HEK293 (cell line): ENCODE data around the gene ZNF236.

Experiments used
- CTCF ChIA-PET: fragments of 350-600 bp; formaldehyde crosslinking; extraction: SDS; loops from one replicate; lab custom pipeline; 2021; ENCODE audit warnings: antibody characterized with exemption; lab: Yijun Ruan, JAX
- POLR2A ChIA-PET: fragments of 300-600 bp; formaldehyde crosslinking; extraction: SDS; loops from one replicate; lab custom pipeline; 2020; ENCODE audit warnings: antibody characterized with exemption, inconsistent platforms; lab: Yijun Ruan, JAX
- H3K27ac ChIP-seq: fragments of 200-500 bp; sonication (Bioruptor generic); 2 replicates; pipeline ENCODE4 v1.5.1; 2014; ENCODE audit warnings: low read depth, low read length, control low read depth, inconsistent platforms; ENCODE audit errors: extremely low read depth
- H3K36me3 ChIP-seq, 2 experiments: fragments of 200-500 bp in 1 of 2; sonication (Bioruptor generic) in 1 of 2; 1 replicate in 1 of 2; 2 replicates in 1 of 2; pipeline ENCODE4 v1.5.1; 2014 to 2017; ENCODE audit warnings: inconsistent platforms in 2 of 2, low read length in 2 of 2; ENCODE audit not compliant: control insufficient read depth in 2 of 2, insufficient read depth in 1 of 2
- H3K4me1 ChIP-seq: fragments of 200-500 bp; sonication (Bioruptor generic); 2 replicates; pipeline ENCODE4 v1.5.1; 2014; ENCODE audit warnings: mild to moderate bottlenecking, low read length, inconsistent platforms; ENCODE audit not compliant: control insufficient read depth, insufficient read depth
- H3K4me3 ChIP-seq: 2 replicates; pipeline ENCODE4 v1.5.1; 2011; ENCODE audit warnings: low read depth, mild to moderate bottlenecking, control low read depth, low read length, moderate library complexity
- H3K9me3 ChIP-seq: fragments of 200-500 bp; sonication (Bioruptor generic); 2 replicates; pipeline ENCODE4 v1.5.1; 2014; ENCODE audit warnings: low read depth, low read length, inconsistent platforms; ENCODE audit not compliant: control insufficient read depth, insufficient read depth
- ELK4 ChIP-seq: IDR thresholded peaks from 2 replicates; pipeline ENCODE4 v1.6.1; 2011; ENCODE audit warnings: mild to moderate bottlenecking, low read depth, low read length, borderline replicate concordance
- OSR2 ChIP-seq: fragments of 450-650 bp; formaldehyde crosslinking; IDR thresholded peaks from 2 replicates; pipeline ENCODE4 v1.5.1; 2016; ENCODE audit warnings: missing biosample characterization, missing genetic modification characterization
- PATZ1 ChIP-seq: fragments of 450-650 bp; formaldehyde crosslinking; IDR thresholded peaks from 2 replicates; pipeline ENCODE4 v1.5.1; 2016; ENCODE audit warnings: missing biosample characterization, missing genetic modification characterization
- TSHZ1 ChIP-seq: fragments of 450-650 bp; formaldehyde crosslinking; IDR thresholded peaks from 2 replicates; pipeline ENCODE4 v1.5.1; 2016; ENCODE audit warnings: missing biosample characterization, missing genetic modification characterization, borderline replicate concordance
- ZBTB10 ChIP-seq: fragments of 450-650 bp; formaldehyde crosslinking; IDR thresholded peaks from 2 replicates; pipeline ENCODE4 v1.5.1; 2016; ENCODE audit warnings: missing biosample characterization, missing genetic modification characterization
- ZBTB44 ChIP-seq: fragments of 450-650 bp; IDR thresholded peaks from 2 replicates; pipeline ENCODE4 v1.5.1; 2018; ENCODE audit warnings: missing biosample characterization, mild to moderate bottlenecking, missing genetic modification characterization
- ZBTB49 ChIP-seq: fragments of 450-650 bp; formaldehyde crosslinking; IDR thresholded peaks from 2 replicates; pipeline ENCODE4 v1.5.1; 2016; ENCODE audit warnings: missing biosample characterization, missing genetic modification characterization, low read depth
- ZFP41 ChIP-seq: fragments of 450-650 bp; formaldehyde crosslinking; IDR thresholded peaks from 2 replicates; pipeline ENCODE4 v1.5.1; 2016; ENCODE audit warnings: missing biosample characterization, missing genetic modification characterization, borderline replicate concordance
- ZNF114 ChIP-seq: fragments of 450-650 bp; formaldehyde crosslinking; IDR thresholded peaks from 2 replicates; pipeline ENCODE4 v1.5.0; 2017; ENCODE audit warnings: missing biosample characterization, missing genetic modification characterization
- ZNF157 ChIP-seq: fragments of 450-650 bp; formaldehyde crosslinking; IDR thresholded peaks from 2 replicates; pipeline ENCODE4 v1.5.1; 2016; ENCODE audit warnings: missing biosample characterization, missing genetic modification characterization
- ZNF2 ChIP-seq: fragments of 450-650 bp; formaldehyde crosslinking; IDR thresholded peaks from 2 replicates; pipeline ENCODE4 v1.5.1; 2016; ENCODE audit warnings: missing biosample characterization, missing genetic modification characterization
- ZNF274 ChIP-seq, 2 experiments: fragments of 200-500 bp in 1 of 2; fragments of 450-650 bp in 1 of 2; sonication (Bioruptor generic) in 1 of 2; formaldehyde crosslinking in 1 of 2; IDR thresholded peaks; 2 replicates each; pipeline versions ENCODE4 v1.5.1 to v1.6.1; 2014 to 2016; ENCODE audit warnings: borderline replicate concordance in 1 of 2, inconsistent platforms in 1 of 2, low read length in 1 of 2, missing biosample characterization in 1 of 2, missing genetic modification characterization in 1 of 2
- ZNF555 ChIP-seq: fragments of 450-650 bp; formaldehyde crosslinking; conservative IDR thresholded peaks from 2 replicates; pipeline ENCODE4 v1.5.1; 2017; ENCODE audit warnings: missing biosample characterization, mild to moderate bottlenecking, missing genetic modification characterization, inconsistent platforms
- ZNF626 ChIP-seq: fragments of 450-650 bp; sonication (Bioruptor Pico); formaldehyde crosslinking; IDR thresholded peaks from 2 replicates; pipeline ENCODE4 v1.5.1; 2018; ENCODE audit warnings: missing biosample characterization, missing genetic modification characterization, inconsistent platforms
- ZNF645 ChIP-seq: fragments of 450-650 bp; formaldehyde crosslinking; IDR thresholded peaks from 2 replicates; pipeline ENCODE4; 2016; ENCODE audit warnings: missing biosample characterization, missing genetic modification characterization
- ZNF660 ChIP-seq: fragments of 450-650 bp; IDR thresholded peaks from 2 replicates; pipeline ENCODE4 v1.5.1; 2018; ENCODE audit warnings: missing biosample characterization, mild to moderate bottlenecking, missing genetic modification characterization

ZNF236 gene

GRCh38 chr18:76857476-76857875, 35.1 kb downstream of the ZNF236 start:
- ChIA-PET CTCF (no interaction called here), POLR2A (no interaction called here)
- TF ChIP-seq OSR2, result no peak
- TF ChIP-seq ZNF2, result no peak
- TF ChIP-seq ZBTB10 (tag by site-specific recombination), result no peak
- TF ChIP-seq ZNF555, result no peak
- TF ChIP-seq ZFP41 (tag by site-specific recombination), result no peak
- no peak for TF ChIP-seq ZNF274 (IDR thresholded peaks at IDR 0.05; ENCODE audit: low read length)
- no peak for TF ChIP-seq ZNF274 (tag by site-specific recombination; IDR thresholded peaks at IDR 0.05; ENCODE audit: borderline replicate concordance)
- TF ChIP-seq ZBTB49, result no peak
- TF ChIP-seq ZNF114 (tag by site-specific recombination), result no peak
- TF ChIP-seq PATZ1 (tag by site-specific recombination), result no peak
- no peak for TF ChIP-seq ZBTB44 (tag by site-specific recombination)
- no peak overlapping the region for H3K27ac ChIP-seq
- H3K36me3 ChIP-seq, result peaks cover 28 to 33% of the 10 kb centered on the region in 2 experiments
- H3K4me3 ChIP-seq, result no peak overlapping the region
- H3K4me1 ChIP-seq, result no peaks in the 10 kb centered on the region
- no peaks in the 10 kb centered on the region for H3K9me3 ChIP-seq

GRCh38 chr18:76859474-76860339, 37.4 kb downstream of the ZNF236 start:
- POLR2A ChIA-PET, result no interaction called here
- CTCF ChIA-PET, result interaction anchor here (0.8 to 1.9 kb wide), 4 partner anchors 10 to 57 kb away, joined by 3 to 6 read pairs (median 4); no protein-coding TSS in a partner anchor
- TF ChIP-seq TSHZ1 (tag by site-specific recombination), result no peak
- TF ChIP-seq ZNF157 (tag by site-specific recombination), result no peak
- no peak for TF ChIP-seq ELK4
- no peak for TF ChIP-seq ZNF645
- no peak for TF ChIP-seq ZNF660 (tag by site-specific recombination)
- no peak for TF ChIP-seq ZNF626

More at GRCh38 chr18:76859474-76860339, 37.4 kb downstream of the ZNF236 start:
- H3K4me3 ChIP-seq, result no peak overlapping the region
- H3K36me3 ChIP-seq, result peaks cover 21 to 34% of the 10 kb centered on the region in 2 experiments
- H3K4me1 ChIP-seq, result no peaks in the 10 kb centered on the region
- no peaks in the 10 kb centered on the region for H3K9me3 ChIP-seq
- H3K27ac ChIP-seq, result no peak overlapping the region
